Astrocyte of the hippocampus (primary cell): ENCODE results near the gene GRID2IP.
"Not testable (repeated sequence)": the region's sequence is repeated elsewhere in the genome, so short reads cannot be mapped to it uniquely, and the experiment has no call there.

Experiments
- DNase-seq: peaks from one replicate; pipeline ENCODE4 v3.0.0; 2011; ENCODE audit warnings: low read depth, low spot score

GRID2IP gene

GRCh38 chr7:6489612-6490011 lies 61.6 kb downstream of the GRID2IP start:
- DNase-seq, result no peak

DNA sequence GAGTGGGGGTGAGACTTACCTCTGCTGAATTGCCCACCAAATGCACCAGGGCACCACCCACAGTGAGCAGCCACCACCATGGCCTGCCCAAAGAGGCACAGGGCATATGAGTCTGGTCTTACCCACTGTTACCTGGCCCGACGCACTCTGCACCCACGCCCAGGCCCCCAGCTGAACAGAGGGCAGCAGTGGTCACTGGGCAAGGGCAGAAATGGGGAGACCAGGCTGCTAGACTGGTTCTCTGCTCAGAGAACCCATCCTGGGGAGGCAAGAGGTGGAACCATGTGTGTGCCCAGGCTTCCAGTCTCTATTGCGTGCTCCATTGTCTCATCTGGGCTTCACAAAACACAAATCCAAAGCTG lies 64.1 kb downstream of the GRID2IP start:
- no peak for DNase-seq

GRCh38 chr7:6486438-6487183 lies 64.7 kb downstream of the GRID2IP start:
- no peak for DNase-seq

DNA sequence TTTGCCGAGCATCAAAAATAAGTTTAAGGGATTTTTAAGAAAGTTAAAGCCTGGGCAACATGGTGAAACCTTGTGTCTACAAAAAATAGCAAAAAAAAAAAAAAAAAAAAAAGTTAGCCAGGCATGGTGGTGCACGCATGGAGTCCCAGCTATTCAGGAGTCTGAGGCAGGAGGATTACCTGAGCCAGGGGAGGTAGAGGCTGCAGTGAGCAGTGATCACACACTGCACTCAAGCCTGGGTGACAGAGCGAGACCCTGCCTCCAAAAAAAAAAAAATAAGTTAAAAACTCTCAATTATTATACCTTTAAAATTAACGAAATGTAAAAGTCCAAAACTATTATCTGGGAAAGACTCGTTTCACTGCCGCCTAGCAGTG lies 68.5 kb downstream of the GRID2IP start:
- DNase-seq, result no peak

DNA sequence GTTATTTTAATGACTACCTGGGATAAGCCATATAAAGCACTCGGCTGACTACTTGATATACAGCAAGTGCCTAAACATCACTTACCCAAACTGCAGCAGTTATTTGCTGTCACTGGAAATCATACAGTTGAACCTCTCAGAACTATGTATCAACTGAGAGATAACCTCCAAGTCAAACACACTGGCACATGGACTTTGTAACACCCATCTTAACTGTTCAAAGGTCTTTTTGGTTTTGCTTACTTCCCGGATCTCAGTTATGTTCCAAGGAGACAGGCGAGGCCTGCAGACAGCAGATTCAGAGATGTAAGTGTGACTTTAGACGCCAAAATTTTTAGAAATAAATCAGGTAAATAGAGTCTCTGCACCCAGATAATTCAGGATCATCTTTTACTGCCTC lies 69.0 kb downstream of the GRID2IP start:
- no peak for DNase-seq

DNA sequence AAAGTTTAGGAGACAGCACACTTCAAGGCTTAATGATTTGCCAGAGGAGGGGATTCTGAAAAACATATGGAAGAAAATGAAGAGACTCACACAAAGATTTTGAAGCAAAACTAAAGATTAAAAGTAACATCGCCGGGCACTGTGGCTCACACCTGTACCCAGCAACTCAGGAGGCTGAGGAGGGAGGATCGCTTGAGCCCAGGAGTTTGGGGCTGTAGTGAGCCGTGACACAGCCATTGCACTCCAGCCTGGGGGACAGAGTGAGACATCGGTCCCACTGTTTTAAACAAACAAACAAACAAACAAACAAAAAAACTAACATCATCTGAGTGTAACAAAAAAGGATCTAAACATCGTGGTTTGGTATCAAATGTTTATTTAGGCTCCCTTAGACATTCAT lies 69.8 kb downstream of the GRID2IP start:
- DNase-seq, result no peak

DNA sequence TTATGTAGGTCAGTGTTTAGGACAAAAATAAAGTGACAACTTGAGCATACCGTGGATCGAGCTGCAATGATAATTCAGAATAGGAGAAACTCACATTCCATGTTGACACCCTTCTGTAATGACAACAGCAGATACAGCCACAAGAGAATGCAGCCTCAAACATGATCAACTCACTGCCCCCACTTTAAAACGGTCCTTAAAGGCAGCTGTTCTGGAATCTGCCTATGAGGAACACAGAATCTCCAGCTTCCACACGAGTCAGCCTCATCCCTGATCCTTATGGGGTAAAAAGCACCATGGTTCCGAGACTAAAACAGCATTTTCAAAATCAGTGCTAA lies 71.0 kb downstream of the GRID2IP start:
- DNase-seq, result no peak

DNA sequence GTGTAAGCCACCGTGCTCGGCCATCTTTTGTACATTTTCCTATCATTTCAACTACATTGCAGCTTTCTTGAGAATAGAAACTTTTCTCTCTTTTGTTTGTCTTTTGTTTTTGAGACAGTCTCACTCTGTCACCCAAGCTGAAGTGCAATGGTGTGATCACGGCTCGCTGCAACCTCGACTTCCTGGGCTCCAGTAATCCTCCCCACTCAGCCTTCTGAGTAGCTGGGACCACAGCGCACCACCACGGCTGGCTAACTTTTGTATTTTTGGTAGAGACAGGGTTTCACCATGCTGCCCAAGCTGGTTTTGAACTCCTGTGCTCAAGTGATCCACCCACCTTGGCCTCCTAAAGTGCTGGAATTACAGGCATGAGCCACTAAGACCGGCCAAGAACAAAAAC lies 72.2 kb downstream of the GRID2IP start:
- no peak for DNase-seq

DNA sequence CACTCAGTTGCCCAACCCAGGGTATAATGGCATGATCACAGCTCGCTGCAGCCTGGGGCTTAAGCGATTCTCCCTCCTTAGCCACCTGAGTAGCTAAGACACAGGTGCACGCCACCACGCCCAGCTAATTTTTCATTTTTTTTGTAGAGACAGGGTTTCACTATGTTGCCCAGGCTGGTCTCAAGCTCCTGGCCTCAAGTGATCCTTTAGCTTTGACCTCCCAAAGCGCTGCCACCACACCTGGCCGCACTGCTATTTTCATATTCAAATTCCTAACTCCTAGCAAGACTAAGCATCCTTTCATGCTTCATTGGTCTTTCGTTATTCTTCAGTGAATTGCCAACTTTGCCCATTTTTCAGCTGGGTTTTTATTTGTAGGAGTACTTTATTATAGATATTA lies 73.1 kb downstream of the GRID2IP start:
- DNase-seq, result no peak

- DNase-seq, result no peak
Measured at GRCh38 chr7:6477318-6477660, 74.0 kb downstream of the GRID2IP start.

- DNase-seq, result no peak
Measured at GRCh38 chr7:6476596-6477317, 74.5 kb downstream of the GRID2IP start.

DNA sequence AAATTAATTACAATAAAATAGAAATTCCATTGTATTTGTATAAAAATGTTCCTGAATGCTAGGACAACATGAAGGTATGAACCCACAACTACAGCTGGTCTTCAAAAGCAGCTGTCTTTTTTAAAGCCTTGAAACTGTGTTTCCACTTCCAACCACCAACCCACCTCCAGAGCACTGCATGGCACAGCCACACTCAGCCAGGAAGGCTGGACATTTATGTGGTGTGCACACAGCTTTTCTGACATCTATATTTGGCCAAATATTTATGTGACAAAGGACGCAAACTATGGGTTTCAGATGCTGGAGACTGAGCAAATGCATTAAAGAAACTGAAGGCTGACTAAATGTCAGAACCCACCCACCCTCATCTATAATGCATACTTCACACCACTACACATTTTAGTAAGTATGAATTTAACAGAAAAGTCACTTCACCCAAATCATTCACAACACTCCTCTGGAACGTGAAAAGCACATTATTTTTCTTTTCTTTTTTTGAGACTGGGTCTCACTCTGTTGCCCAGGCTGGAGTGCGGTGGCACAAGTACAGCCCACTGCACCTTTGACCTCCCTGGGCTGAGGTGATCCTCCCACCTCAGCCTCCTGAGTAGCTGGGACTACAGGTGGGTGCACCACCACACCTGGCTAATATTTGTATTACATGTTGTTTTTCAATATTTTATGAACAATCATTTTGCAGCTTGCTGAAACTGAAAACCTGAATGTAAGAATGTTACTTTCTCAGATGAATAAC lies 75.7 kb downstream of the GRID2IP start:
- no peak for DNase-seq

GRCh38 chr7:6465862-6466261 lies 85.4 kb downstream of the GRID2IP start:
- no peak for DNase-seq

GRCh38 chr7:6463609-6464008 lies 87.7 kb downstream of the GRID2IP start:
- not testable (repeated sequence) for DNase-seq

- DNase-seq, result peak; percentile 24
Measured at GRCh38 chr7:6461946-6462550, 89.2 kb downstream of the GRID2IP start.

GRCh38 chr7:6460990-6461584 lies 90.2 kb downstream of the GRID2IP start:
- no peak for DNase-seq

GRCh38 chr7:6460303-6460702 lies 91.0 kb downstream of the GRID2IP start:
- DNase-seq, result no peak

GRCh38 chr7:6458676-6459075 lies 92.6 kb downstream of the GRID2IP start:
- DNase-seq, result not testable (repeated sequence)

DNA sequence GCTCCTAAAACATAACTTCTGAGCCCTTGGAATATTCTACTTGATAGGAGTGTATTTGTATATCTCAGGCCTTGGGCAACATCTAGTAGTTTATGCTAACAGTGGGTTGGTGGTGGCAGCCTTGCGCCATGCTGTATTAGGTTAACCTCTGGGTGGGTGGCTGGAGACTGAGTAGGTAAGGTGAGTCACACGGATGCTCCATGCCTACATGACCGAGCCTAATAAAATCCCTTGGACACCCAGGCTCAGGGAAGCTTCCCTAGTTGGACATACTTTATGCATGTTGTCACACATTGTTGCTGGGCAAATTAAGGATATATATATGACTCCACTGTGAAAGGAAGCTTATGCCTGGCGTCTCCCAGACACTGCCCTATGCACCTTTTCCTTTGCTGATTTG lies 97.5 kb downstream of the GRID2IP start:
- DNase-seq, result peak; percentile 64

- no peak for DNase-seq
Measured at GRCh38 chr7:6451224-6451705, 100.0 kb downstream of the GRID2IP start.

- not testable (repeated sequence) for DNase-seq
Measured at GRCh38 chr7:6450591-6450990, 100.7 kb downstream of the GRID2IP start.

DNA sequence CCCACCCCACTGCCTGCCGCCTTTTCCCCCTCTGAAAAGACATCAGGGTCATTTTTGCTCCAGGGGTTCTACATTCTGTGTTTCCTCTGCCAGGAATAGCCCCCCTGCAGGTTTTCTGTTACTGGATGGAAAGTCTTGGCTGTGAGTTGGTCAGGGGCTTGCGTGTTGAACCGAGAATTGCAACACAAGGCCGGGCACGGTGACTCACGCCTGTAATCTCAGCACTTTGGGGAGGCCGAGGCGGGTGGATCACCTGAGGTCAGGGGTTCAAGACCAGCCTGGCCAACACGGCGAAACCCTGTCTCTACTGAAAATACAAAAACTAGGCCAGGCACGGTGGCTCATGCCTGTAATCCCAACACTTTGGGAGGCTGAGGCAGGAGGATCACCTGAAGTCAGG lies 101.4 kb downstream of the GRID2IP start:
- DNase-seq, result not testable (repeated sequence)
